ENCODE measurements around the gene LYZL1. TPM values are rescaled to one million over a fixed set of nuclear protein-coding genes. Genes with fewer than 3 reads are reported as not detected.

The LYZL1 gene
- total RNA-seq, 2 donors from 2014 or later: not detected

DNA sequence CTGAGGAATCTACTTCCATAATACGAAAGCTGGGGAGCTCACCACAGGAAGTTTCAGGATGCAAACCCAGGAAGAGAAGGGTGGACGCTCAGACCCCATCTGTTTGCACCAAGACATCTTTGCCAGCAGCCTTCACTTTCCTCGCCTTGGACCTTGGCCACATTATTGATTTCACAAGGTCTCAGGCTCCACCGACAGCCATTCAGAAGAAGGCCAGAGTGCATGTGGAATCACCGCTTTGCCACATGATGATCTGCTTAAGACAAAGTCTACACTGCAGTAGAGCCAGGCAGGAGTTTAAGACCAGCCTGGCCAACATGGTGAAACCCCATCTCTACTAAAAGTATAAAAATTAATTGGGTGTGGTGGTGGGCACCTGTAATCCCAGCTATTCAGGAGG is 60.0 kb downstream of the LYZL1 start:
- intact Hi-C loops (cut with DNase I): no loop called here
- Histone ChIP-seq H3K27me3 (no peaks in the 10 kb centered on the region), H3K9me3 (no peaks in the 10 kb centered on the region), H3K4me1 (no peaks in the 10 kb centered on the region), H3K36me3 (no peaks in the 10 kb centered on the region), H3K9ac (ENCODE audit: low read depth in 2 of 2, low read length in 2 of 2) (no peak overlapping the region), H3K27ac (no peak overlapping the region), H3K4me3 (no peak overlapping the region)
- TF ChIP-seq, protein P1, sequence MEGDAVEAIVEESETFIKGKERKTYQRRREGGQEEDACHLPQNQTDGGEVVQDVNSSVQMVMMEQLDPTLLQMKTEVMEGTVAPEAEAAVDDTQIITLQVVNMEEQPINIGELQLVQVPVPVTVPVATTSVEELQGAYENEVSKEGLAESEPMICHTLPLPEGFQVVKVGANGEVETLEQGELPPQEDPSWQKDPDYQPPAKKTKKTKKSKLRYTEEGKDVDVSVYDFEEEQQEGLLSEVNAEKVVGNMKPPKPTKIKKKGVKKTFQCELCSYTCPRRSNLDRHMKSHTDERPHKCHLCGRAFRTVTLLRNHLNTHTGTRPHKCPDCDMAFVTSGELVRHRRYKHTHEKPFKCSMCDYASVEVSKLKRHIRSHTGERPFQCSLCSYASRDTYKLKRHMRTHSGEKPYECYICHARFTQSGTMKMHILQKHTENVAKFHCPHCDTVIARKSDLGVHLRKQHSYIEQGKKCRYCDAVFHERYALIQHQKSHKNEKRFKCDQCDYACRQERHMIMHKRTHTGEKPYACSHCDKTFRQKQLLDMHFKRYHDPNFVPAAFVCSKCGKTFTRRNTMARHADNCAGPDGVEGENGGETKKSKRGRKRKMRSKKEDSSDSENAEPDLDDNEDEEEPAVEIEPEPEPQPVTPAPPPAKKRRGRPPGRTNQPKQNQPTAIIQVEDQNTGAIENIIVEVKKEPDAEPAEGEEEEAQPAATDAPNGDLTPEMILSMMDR (IDR thresholded peaks at IDR 0.05): no peak
- no peak for DNase-seq

DNA sequence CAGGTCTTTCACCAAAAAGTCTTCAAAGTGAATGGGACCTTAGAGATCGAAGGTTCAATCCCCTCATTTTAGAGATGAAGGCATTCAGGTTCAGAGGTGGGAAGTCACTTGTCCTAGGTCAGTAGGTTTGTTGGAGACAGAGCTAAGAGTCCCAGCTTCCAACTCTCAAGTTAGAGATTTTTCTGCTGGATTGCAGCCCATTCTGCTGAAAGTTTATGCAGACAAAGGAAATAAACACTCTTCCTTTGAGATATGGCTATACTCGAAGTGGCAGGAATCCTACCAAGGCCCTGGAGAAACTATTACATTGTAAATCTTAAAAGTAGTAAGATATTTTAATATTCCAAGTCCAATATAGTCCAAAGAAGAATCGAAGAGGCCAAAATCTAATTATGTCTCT is 64.4 kb downstream of the LYZL1 start:
- intact Hi-C loops (cut with DNase I): no loop called here
- TF ChIP-seq, protein P1 (IDR thresholded peaks at IDR 0.05): no peak
- Histone ChIP-seq H3K9ac (ENCODE audit: low read depth in 2 of 2, low read length in 2 of 2) (no peak overlapping the region), H3K36me3 (no peaks in the 10 kb centered on the region), H3K4me1 (no peaks in the 10 kb centered on the region), H3K27me3 (no peaks in the 10 kb centered on the region), H3K9me3 (no peaks in the 10 kb centered on the region), H3K4me3 (no peak overlapping the region), H3K27ac (no peak overlapping the region)
- DNase-seq: no peak

DNA sequence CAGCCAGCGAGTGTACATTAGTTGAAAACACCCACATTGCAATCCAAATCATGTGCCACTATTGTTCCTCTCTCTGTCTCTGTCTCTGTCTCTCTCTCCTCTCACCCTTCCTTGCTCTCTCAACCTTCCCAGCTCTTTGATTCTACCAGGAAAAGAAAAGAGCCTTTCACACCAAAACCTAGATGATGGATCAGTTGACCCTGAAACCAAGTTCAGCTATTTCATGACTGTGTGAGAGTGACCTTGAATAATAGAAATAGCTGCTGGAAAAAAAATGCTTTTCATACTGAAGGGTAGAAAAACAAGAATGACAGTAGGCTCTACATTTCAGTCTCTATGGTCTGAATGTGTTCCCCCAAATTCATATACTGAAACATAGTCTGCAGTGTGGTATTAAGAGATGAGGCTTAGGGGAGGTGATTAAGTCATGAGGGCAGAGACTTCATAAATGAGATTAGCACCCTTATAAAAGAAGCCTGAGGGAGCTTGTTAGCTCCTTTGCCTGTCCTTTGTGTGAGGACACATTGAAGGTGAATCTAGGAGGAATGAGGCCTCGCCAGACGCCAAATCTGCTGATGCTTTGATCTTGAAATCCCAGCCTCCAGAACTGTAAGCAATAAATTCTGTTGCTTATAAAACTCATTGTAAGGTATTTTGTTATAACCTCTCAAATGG is 65.2 kb downstream of the LYZL1 start:
- Histone ChIP-seq H3K36me3 (no peaks in the 10 kb centered on the region), H3K4me3 (no peak overlapping the region), H3K9ac (ENCODE audit: low read depth in 2 of 2, low read length in 2 of 2) (no peak overlapping the region), H3K9me3 (no peaks in the 10 kb centered on the region), H3K4me1 (no peaks in the 10 kb centered on the region), H3K27me3 (no peaks in the 10 kb centered on the region), H3K27ac (no peak overlapping the region)
- intact Hi-C loops (cut with DNase I): no loop called here
- TF ChIP-seq, protein P1 (IDR thresholded peaks at IDR 0.05): no peak
- no peak for DNase-seq

DNA sequence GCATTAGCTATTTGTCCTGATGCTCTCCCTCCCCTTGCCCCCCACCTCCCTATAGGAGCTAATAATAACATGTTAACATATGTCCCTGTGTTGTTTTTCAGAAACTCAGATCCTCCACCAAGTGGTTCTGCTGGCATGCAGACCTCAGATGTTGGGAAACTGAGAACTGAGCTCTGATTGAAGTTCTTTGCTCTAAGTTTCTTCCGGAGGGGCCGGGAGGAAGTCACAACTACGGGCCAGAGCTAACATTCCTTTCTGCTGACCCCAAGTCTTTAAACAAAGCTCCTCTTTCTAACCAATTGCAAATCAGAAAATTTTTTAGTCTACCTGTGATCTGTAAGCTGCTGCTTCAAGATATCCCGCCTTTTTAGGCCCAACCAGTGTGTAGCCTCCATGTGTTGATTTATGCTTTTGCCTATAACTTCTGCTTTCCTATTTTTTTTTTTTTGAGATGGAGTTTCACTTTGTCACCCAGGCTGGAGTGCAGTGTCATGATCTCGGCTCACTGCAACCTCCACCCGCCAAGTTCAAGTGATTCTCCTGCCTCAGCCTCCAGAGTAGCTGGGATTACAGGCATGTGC is 66.6 kb downstream of the LYZL1 start:
- TF ChIP-seq, protein P1 (IDR thresholded peaks at IDR 0.05): no peak
- Histone ChIP-seq H3K27me3 (no peaks in the 10 kb centered on the region), H3K27ac (no peak overlapping the region), H3K9me3 (no peaks in the 10 kb centered on the region), H3K4me3 (no peak overlapping the region), H3K4me1 (no peaks in the 10 kb centered on the region), H3K36me3 (no peaks in the 10 kb centered on the region), H3K9ac (ENCODE audit: low read depth in 2 of 2, low read length in 2 of 2) (no peak overlapping the region)
- intact Hi-C loops (cut with DNase I): no loop called here
- DNase-seq: no peak

DNA sequence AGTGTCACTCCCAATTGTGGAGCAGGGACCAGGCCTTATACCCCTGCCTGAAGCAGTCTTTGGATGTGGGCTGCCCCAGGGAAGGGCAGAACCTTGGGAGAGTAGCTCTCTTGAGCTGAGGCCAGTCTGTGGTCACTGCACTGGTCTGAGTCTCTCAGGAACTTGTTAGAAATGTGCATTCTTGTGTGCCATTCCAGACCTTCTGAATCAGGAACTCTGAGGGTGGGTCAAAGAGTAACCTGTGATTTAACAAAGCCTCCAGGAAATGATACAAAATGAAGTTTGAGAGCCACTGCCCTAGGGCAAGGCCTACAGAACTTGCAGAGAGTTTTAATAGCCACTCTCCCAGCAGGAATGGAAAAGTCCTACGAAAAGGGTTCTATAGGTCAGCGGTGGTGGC is 68.1 kb downstream of the LYZL1 start:
- no peak overlapping the region for H3K4me3 ChIP-seq
- TF ChIP-seq, protein P1 (IDR thresholded peaks at IDR 0.05): no peak
- no peaks in the 10 kb centered on the region for H3K36me3 ChIP-seq
- H3K27ac ChIP-seq: no peak overlapping the region
- no peaks in the 10 kb centered on the region for H3K9me3 ChIP-seq
- no peak for DNase-seq
- H3K4me1 ChIP-seq: no peaks in the 10 kb centered on the region
- no peak overlapping the region for H3K9ac ChIP-seq (ENCODE audit: low read depth in 2 of 2, low read length in 2 of 2)
- H3K27me3 ChIP-seq: no peaks in the 10 kb centered on the region
- intact Hi-C loops (cut with DNase I): no loop called here

All from colonic mucosa (tissue), 4 donors.